ENCODE measurements around the gene CCNB3.

GRCh38 chrX:50386520-50386919 is 182.0 kb downstream of the CCNB3 start:
- no peak for TF ChIP-seq GATA2 (IDR thresholded peaks at IDR 0.05; ENCODE audit: low read depth, low read length)
- TF ChIP-seq GATA3 (IDR thresholded peaks at IDR 0.05; ENCODE audit: low read depth, low read length) = no peak

Data from SH-SY5Y (cell line).